ENCODE data around the gene JADE1.

JADE1 gene

GRCh38 chr4:128812442-128813235 is 3.1 kb downstream of the JADE1 start:
- ATAC-seq: peak; percentile 6
- TF ChIP-seq PATZ1 (CRISPR knock-in tag; IDR thresholded peaks at IDR 0.05; ENCODE audit: borderline replicate concordance) (0 out of 2 replicates have a peak, but pooled peaks have one; percentile 24), PPARA (CRISPR knock-in tag; IDR thresholded peaks at IDR 0.05; ENCODE audit: borderline replicate concordance) (no peak)

- no peak for ATAC-seq
- TF ChIP-seq ZFP3 (CRISPR knock-in tag; IDR thresholded peaks at IDR 0.05) (no peak), POU6F1 (CRISPR knock-in tag; IDR thresholded peaks at IDR 0.05; ENCODE audit: borderline replicate concordance, low read depth) (no peak), TSHZ2 (CRISPR knock-in tag; IDR thresholded peaks at IDR 0.05) (no peak), PATZ1 (CRISPR knock-in tag; IDR thresholded peaks at IDR 0.05; ENCODE audit: borderline replicate concordance) (no peak), TCF4 (CRISPR knock-in tag; IDR thresholded peaks at IDR 0.05; ENCODE audit: borderline replicate concordance) (no peak), ESRRG (CRISPR knock-in tag; IDR thresholded peaks at IDR 0.05) (no peak), ZFP30 (CRISPR knock-in tag; IDR thresholded peaks at IDR 0.05) (no peak), ZNF8 (CRISPR knock-in tag; IDR thresholded peaks at IDR 0.05) (no peak), CSRNP3 (CRISPR knock-in tag; IDR thresholded peaks at IDR 0.05) (no peak), ZNF565 (CRISPR knock-in tag; conservative IDR thresholded peaks at IDR 0.05; ENCODE audit: low read depth) (no peak)
Observed at GRCh38 chr4:128813965-128814364, 4.5 kb downstream of the JADE1 start.

- no peak for ATAC-seq
- TF ChIP-seq CSRNP3 (CRISPR knock-in tag; IDR thresholded peaks at IDR 0.05) (no peak), GLIS3 (CRISPR knock-in tag; IDR thresholded peaks at IDR 0.05) (no peak), RARB (CRISPR knock-in tag; IDR thresholded peaks at IDR 0.05) (no peak), PATZ1 (CRISPR knock-in tag; IDR thresholded peaks at IDR 0.05; ENCODE audit: borderline replicate concordance) (no peak), TCF4 (CRISPR knock-in tag; IDR thresholded peaks at IDR 0.05; ENCODE audit: borderline replicate concordance) (no peak)
Observed at GRCh38 chr4:128818442-128818841, 8.9 kb downstream of the JADE1 start.
